Measurements from ENCODE around the gene KRTAP4-16.

- TF ChIP-seq CTCF (IDR thresholded peaks at IDR 0.05 in 4 of 5, conservative IDR thresholded peaks at IDR 0.05 in 1 of 5) = no peak
- TF ChIP-seq POLR2A (IDR thresholded peaks at IDR 0.05) = no peak
These were observed 19.4 kb downstream of the KRTAP4-16 start for GRCh38 chr17:41082626-41083025.
